ENCODE data around the gene PHOX2A. TPM values are rescaled to one million over a fixed set of nuclear protein-coding genes. Genes with fewer than 3 reads are reported as not detected.

Gene PHOX2A
- total and polyA plus RNA-seq, 2 donors (not counting 1 experiment from before 2014, with no cell fraction given), result not detected

DNA sequence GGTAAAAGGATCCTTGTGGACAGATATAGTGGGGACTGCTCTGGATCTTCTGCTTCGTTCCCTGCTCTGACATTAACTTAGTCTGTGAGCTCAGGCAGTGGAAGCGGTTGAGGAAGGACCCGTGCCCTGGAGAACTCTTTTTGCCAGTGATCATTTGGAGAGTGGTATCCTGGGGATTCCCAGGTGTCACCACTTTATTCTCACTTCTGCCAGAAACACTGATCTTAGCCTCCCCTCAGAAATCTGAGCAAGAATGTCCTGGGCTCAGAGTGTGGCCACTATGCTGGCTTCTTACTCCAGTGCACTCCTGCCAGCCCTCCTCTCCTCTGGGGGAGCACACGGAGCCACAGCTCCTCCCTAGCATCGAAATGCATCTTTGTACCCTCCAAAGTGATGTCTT is 7.6 kb upstream of the PHOX2A start:
- H3K9me3 Mint-ChIP-seq (ENCODE audit: insufficient read depth), result no peaks in the 10 kb centered on the region
- no peak overlapping the region for H3K4me3 Mint-ChIP-seq
- peaks cover 20% of the 10 kb centered on the region for H3K27me3 Mint-ChIP-seq
- Histone ChIP-seq H3K79me2 (ENCODE audit: control insufficient read depth, insufficient read depth, low read length) (no peaks in the 10 kb centered on the region), H3K27ac (ENCODE audit: low read length in 2 of 2) (no peak overlapping the region), H3K4me3 (ENCODE audit: control extremely low read depth in 1 of 5, extremely low read depth in 1 of 5, insufficient read depth in 1 of 5, low read depth in 2 of 5, low read length in 4 of 5) (no peak overlapping the region), H3K9me3 (ENCODE audit: control extremely low read depth in 1 of 3, control insufficient read depth in 2 of 3, insufficient read depth in 1 of 3, low read length in 2 of 3) (no peaks in the 10 kb centered on the region), H3K9ac (ENCODE audit: low read length) (no peak overlapping the region), H2AFZ (ENCODE audit: insufficient read depth, low read depth, low read length, poor library complexity, severe bottlenecking) (no peak overlapping the region), H4K20me1 (ENCODE audit: control insufficient read depth, insufficient read depth, low read length, poor library complexity, severe bottlenecking) (no peaks in the 10 kb centered on the region), H3K27me3 (replicated peaks in 1 of 4; ENCODE audit: control extremely low read depth in 1 of 4, control insufficient read depth in 3 of 4, insufficient read depth in 4 of 4, low read length in 3 of 4) (peaks cover 0 to 18% (median 6%) of the 10 kb centered on the region in 4 experiments), H3K4me1 (ENCODE audit: control insufficient read depth in 2 of 2, insufficient read depth in 2 of 2, low read length in 2 of 2) (peaks cover 0 to 4% of the 10 kb centered on the region in 2 donors), H3K36me3 (replicated peaks in 1 of 2; ENCODE audit: control extremely low read depth in 1 of 2, control insufficient read depth in 1 of 2, extremely low read depth in 1 of 2, insufficient read depth in 2 of 2, low read length in 1 of 2) (no peaks in the 10 kb centered on the region), H3K4me2 (replicated peaks; ENCODE audit: low read depth, low read length, poor library complexity, severe bottlenecking) (no peak overlapping the region)
- ATAC-seq (ENCODE audit: low read depth) (no peak), DNase-seq (no peak)
- POLR2A ChIA-PET, result no interaction called here
- H3K27ac Mint-ChIP-seq, result no peak overlapping the region
- intact Hi-C loops (cut with micrococcal nuclease), result no loop called here
- H3K4me1 Mint-ChIP-seq, result no peaks in the 10 kb centered on the region
- CTCF ChIA-PET, result interaction anchor here (1.2 kb wide), 1 partner anchor 16 kb away, joined by 3 read pairs; no protein-coding TSS in a partner anchor
- 68% methylated on average over 5 of the region's 5 CpGs for WGBS (ENCODE audit: insufficient coverage)
- no peak for TF ChIP-seq EZH2 (IDR thresholded peaks at IDR 0.05; ENCODE audit: borderline replicate concordance, insufficient read depth, low read depth, low read length, poor library complexity, severe bottlenecking)
- TF ChIP-seq, protein P1, sequence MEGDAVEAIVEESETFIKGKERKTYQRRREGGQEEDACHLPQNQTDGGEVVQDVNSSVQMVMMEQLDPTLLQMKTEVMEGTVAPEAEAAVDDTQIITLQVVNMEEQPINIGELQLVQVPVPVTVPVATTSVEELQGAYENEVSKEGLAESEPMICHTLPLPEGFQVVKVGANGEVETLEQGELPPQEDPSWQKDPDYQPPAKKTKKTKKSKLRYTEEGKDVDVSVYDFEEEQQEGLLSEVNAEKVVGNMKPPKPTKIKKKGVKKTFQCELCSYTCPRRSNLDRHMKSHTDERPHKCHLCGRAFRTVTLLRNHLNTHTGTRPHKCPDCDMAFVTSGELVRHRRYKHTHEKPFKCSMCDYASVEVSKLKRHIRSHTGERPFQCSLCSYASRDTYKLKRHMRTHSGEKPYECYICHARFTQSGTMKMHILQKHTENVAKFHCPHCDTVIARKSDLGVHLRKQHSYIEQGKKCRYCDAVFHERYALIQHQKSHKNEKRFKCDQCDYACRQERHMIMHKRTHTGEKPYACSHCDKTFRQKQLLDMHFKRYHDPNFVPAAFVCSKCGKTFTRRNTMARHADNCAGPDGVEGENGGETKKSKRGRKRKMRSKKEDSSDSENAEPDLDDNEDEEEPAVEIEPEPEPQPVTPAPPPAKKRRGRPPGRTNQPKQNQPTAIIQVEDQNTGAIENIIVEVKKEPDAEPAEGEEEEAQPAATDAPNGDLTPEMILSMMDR (IDR thresholded peaks at IDR 0.05), result no peak

DNA sequence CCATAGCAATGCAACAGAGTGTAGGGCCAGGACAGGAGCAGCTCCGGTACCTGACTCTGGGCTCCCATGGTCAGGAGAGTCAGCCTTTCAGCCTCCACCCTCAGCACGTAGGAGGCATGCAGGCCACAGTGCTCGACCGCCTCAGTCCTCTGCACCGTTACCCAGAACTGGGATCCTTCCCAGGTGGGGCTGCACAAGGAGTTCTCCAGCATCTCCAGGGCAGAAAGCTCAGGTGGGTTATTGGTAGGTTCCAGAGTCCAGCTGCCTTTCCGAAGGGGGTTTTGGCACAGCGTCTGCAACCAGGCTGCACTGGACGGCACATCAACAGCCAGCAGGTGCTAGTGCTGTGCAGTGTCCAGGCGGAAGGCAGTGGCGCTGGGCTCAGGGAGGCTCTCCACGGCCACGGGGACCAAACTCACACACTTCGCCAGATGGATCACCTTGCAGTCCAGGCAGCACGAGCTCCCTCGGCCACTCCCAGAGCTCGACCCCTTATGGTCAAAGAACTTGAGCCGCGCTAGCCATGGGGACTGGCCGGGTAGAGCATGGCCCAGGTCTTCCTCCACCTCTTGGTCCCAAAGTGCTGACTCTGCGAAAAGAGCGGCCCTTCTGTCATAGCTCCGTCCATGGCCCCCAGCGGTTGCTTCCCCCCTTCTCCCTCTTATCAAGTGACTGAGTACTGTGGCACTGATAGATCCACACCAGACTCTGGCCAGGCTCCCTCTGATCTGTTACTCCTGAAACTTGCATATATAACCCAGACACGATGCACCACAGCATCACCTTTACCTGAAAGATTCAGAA is 6.9 kb upstream of the PHOX2A start:
- Mint-ChIP-seq H3K27me3 (peaks cover 20% of the 10 kb centered on the region), H3K27ac (no peak overlapping the region), H3K4me3 (no peak overlapping the region), H3K9me3 (ENCODE audit: insufficient read depth) (no peaks in the 10 kb centered on the region), H3K4me1 (no peaks in the 10 kb centered on the region)
- H3K4me2 ChIP-seq (replicated peaks; ENCODE audit: low read depth, low read length, poor library complexity, severe bottlenecking), result no peak overlapping the region
- H3K9ac ChIP-seq (ENCODE audit: low read length), result no peak overlapping the region
- intact Hi-C loops (cut with micrococcal nuclease), result no loop called here
- H3K27ac ChIP-seq (ENCODE audit: low read length in 2 of 2), result no peak overlapping the region
- no peaks in the 10 kb centered on the region for H3K9me3 ChIP-seq (ENCODE audit: control extremely low read depth in 1 of 3, control insufficient read depth in 2 of 3, insufficient read depth in 1 of 3, low read length in 2 of 3)
- CTCF ChIA-PET, result interaction anchor here (0.6 kb wide), 1 partner anchor 157 kb away, joined by 4 read pairs; no protein-coding TSS in a partner anchor
- WGBS (ENCODE audit: insufficient coverage), result 94% methylated on average over 23 of the region's 24 CpGs
- ATAC-seq (ENCODE audit: low read depth), result no peak
- DNase-seq, result no peak
- H4K20me1 ChIP-seq (ENCODE audit: control insufficient read depth, insufficient read depth, low read length, poor library complexity, severe bottlenecking), result no peaks in the 10 kb centered on the region
- H3K4me1 ChIP-seq (ENCODE audit: control insufficient read depth in 2 of 2, insufficient read depth in 2 of 2, low read length in 2 of 2), result peaks cover 0 to 4% of the 10 kb centered on the region in 2 donors
- no peak overlapping the region for H2AFZ ChIP-seq (ENCODE audit: insufficient read depth, low read depth, low read length, poor library complexity, severe bottlenecking)
- H3K4me3 ChIP-seq (ENCODE audit: control extremely low read depth in 1 of 5, extremely low read depth in 1 of 5, insufficient read depth in 1 of 5, low read depth in 2 of 5, low read length in 4 of 5), result no peak overlapping the region
- peaks cover 0 to 24% (median 10%) of the 10 kb centered on the region in 4 experiments for H3K27me3 ChIP-seq (replicated peaks in 1 of 4; ENCODE audit: control extremely low read depth in 1 of 4, control insufficient read depth in 3 of 4, insufficient read depth in 4 of 4, low read length in 3 of 4)
- H3K79me2 ChIP-seq (ENCODE audit: control insufficient read depth, insufficient read depth, low read length), result no peaks in the 10 kb centered on the region
- POLR2A ChIA-PET, result no interaction called here
- no peaks in the 10 kb centered on the region for H3K36me3 ChIP-seq (replicated peaks in 1 of 2; ENCODE audit: control extremely low read depth in 1 of 2, control insufficient read depth in 1 of 2, extremely low read depth in 1 of 2, insufficient read depth in 2 of 2, low read length in 1 of 2)
- TF ChIP-seq, protein P1 (IDR thresholded peaks at IDR 0.05), result no peak
- no peak for TF ChIP-seq EZH2 (IDR thresholded peaks at IDR 0.05; ENCODE audit: borderline replicate concordance, insufficient read depth, low read depth, low read length, poor library complexity, severe bottlenecking)
